Measurements from ENCODE around the gene MOCS3.
A peak's percentile ranks its signal among the peaks of the same experiment; 100 is the strongest.

Gene MOCS3

GRCh38 chr20:50993876-50994275 is 35.3 kb downstream of the MOCS3 start:
- DNase-seq = no peak
- Histone ChIP-seq H3K4me2 (ENCODE audit: low read depth, low read length) (no peak overlapping the region), H3K4me3 (ENCODE audit: low read length) (no peak overlapping the region), H3K9me2 (replicated peaks; ENCODE audit: insufficient read depth, low read length) (no peaks in the 10 kb centered on the region), H3K27me3 (replicated peaks; ENCODE audit: insufficient read depth, low read length) (peaks cover 22% of the 10 kb centered on the region), H3K36me3 (replicated peaks; ENCODE audit: insufficient read depth, low read length) (no peaks in the 10 kb centered on the region), H3F3A (ENCODE audit: insufficient read depth, low read length) (no peaks in the 10 kb centered on the region), H3K9me3 (replicated peaks; ENCODE audit: insufficient read depth, low read length) (no peaks in the 10 kb centered on the region), H3K4me1 (ENCODE audit: low read length) (peaks cover 7% of the 10 kb centered on the region; the same call in 1 of the 2 replicates), H4K20me1 (ENCODE audit: insufficient read depth, low read length) (no peaks in the 10 kb centered on the region), H3K27ac (ENCODE audit: low read length) (no peak overlapping the region), H3K9ac (ENCODE audit: low read length) (no peak overlapping the region), H2AFZ (ENCODE audit: low read length) (0 out of 2 replicates have a peak overlapping the region, but pooled peaks have one; percentile 67), H3K79me2 (ENCODE audit: low read length) (no peaks in the 10 kb centered on the region)
- TF ChIP-seq EZH2 (optimal IDR thresholded peaks at IDR 0.05; ENCODE audit: low read depth, low read length) (no peak), CTCF (IDR thresholded peaks at IDR 0.05; ENCODE audit: low read length) (no peak), EZH2phosphoT487 (IDR thresholded peaks at IDR 0.05; ENCODE audit: low read length) (no peak)

- no peak overlapping the region for H2AFZ ChIP-seq (ENCODE audit: low read length)
- no peak overlapping the region for H3K4me3 ChIP-seq (ENCODE audit: low read length)
- DNase-seq = no peak
- H3K79me2 ChIP-seq (ENCODE audit: low read length) = no peaks in the 10 kb centered on the region
- H3K9ac ChIP-seq (ENCODE audit: low read length) = no peak overlapping the region
- peaks cover 7% of the 10 kb centered on the region; the same call in 1 of the 2 replicates for H3K4me1 ChIP-seq (ENCODE audit: low read length)
- H4K20me1 ChIP-seq (ENCODE audit: insufficient read depth, low read length) = no peaks in the 10 kb centered on the region
- no peaks in the 10 kb centered on the region for H3K9me2 ChIP-seq (replicated peaks; ENCODE audit: insufficient read depth, low read length)
- TF ChIP-seq EZH2 (optimal IDR thresholded peaks at IDR 0.05; ENCODE audit: low read depth, low read length) (no peak), EZH2phosphoT487 (IDR thresholded peaks at IDR 0.05; ENCODE audit: low read length) (no peak), CTCF (IDR thresholded peaks at IDR 0.05; ENCODE audit: low read length) (no peak)
- H3F3A ChIP-seq (ENCODE audit: insufficient read depth, low read length) = no peaks in the 10 kb centered on the region
- H3K27me3 ChIP-seq (replicated peaks; ENCODE audit: insufficient read depth, low read length) = peaks cover 28% of the 10 kb centered on the region
- no peaks in the 10 kb centered on the region for H3K36me3 ChIP-seq (replicated peaks; ENCODE audit: insufficient read depth, low read length)
- H3K9me3 ChIP-seq (replicated peaks; ENCODE audit: insufficient read depth, low read length) = no peaks in the 10 kb centered on the region
- no peak overlapping the region for H3K4me2 ChIP-seq (ENCODE audit: low read depth, low read length)
- H3K27ac ChIP-seq (ENCODE audit: low read length) = no peak overlapping the region
Observed at GRCh38 chr20:50995506-50995905, 36.9 kb downstream of the MOCS3 start.

GRCh38 chr20:50996901-50997865 is 38.6 kb downstream of the MOCS3 start:
- Histone ChIP-seq H3K79me2 (ENCODE audit: low read length) (no peaks in the 10 kb centered on the region), H3K9me2 (replicated peaks; ENCODE audit: insufficient read depth, low read length) (no peaks in the 10 kb centered on the region), H3K36me3 (replicated peaks; ENCODE audit: insufficient read depth, low read length) (no peaks in the 10 kb centered on the region), H3K27me3 (replicated peaks; ENCODE audit: insufficient read depth, low read length) (peaks cover 44% of the 10 kb centered on the region), H3K9ac (ENCODE audit: low read length) (no peak overlapping the region), H3F3A (ENCODE audit: insufficient read depth, low read length) (no peaks in the 10 kb centered on the region), H3K4me1 (ENCODE audit: low read length) (peaks cover 7% of the 10 kb centered on the region; the same call in 1 of the 2 replicates), H4K20me1 (ENCODE audit: insufficient read depth, low read length) (no peaks in the 10 kb centered on the region), H3K9me3 (replicated peaks; ENCODE audit: insufficient read depth, low read length) (no peaks in the 10 kb centered on the region), H3K4me2 (ENCODE audit: low read depth, low read length) (no peak overlapping the region), H3K4me3 (ENCODE audit: low read length) (no peak overlapping the region), H3K27ac (ENCODE audit: low read length) (no peak overlapping the region), H2AFZ (ENCODE audit: low read length) (no peak overlapping the region)
- no peak for TF ChIP-seq CTCF (IDR thresholded peaks at IDR 0.05; ENCODE audit: low read length)
- no peak for TF ChIP-seq EZH2phosphoT487 (IDR thresholded peaks at IDR 0.05; ENCODE audit: low read length)
- TF ChIP-seq EZH2 (optimal IDR thresholded peaks at IDR 0.05; ENCODE audit: low read depth, low read length) = no peak
- no peak for DNase-seq

Measured in MM.1S (cell line).